OCI-LY7 (cell line): Measurements from ENCODE around the gene UAP1L1. TPM values are rescaled to one million over a fixed set of nuclear protein-coding genes. Genes with fewer than 3 reads are reported as not detected.
"Not testable (repeated sequence)": the region's sequence is repeated elsewhere in the genome, so short reads cannot be mapped to it uniquely, and the experiment has no call there.

Experiments
- BruUV-seq: library from RNA; stranded (reverse); fragments of 400-500 nt; replicated peaks from 2 replicates; lab custom pipeline; 2021; lab: Mats Ljungman, UMichigan
- CTCF ChIA-PET: fragments of 300-600 bp; sonication (Branson Sonifier 250); formaldehyde crosslinking; loops from one replicate; lab custom pipeline; 2022; ENCODE audit warnings: antibody characterized with exemption; ENCODE audit not compliant: unreplicated experiment; lab: Charles Lee
- POLR2A ChIA-PET: fragments of 300-600 bp; sonication (Branson Sonifier 250); formaldehyde crosslinking; loops from one replicate; lab custom pipeline; 2022; ENCODE audit warnings: antibody characterized with exemption; lab: Charles Lee
- DNase-seq: peaks from one replicate; pipeline ENCODE4 v3.0.0-alpha.2; 2015; ENCODE audit warnings: low spot score
- H2AFZ ChIP-seq: fragments of 200-600 bp; sonication (generic), shearing (Covaris generic); 2 replicates; pipeline ENCODE4 v1.6.1; 2014; ENCODE audit warnings: mild to moderate bottlenecking, antibody characterized with exemption, low read length, moderate library complexity
- H3K27ac ChIP-seq: fragments of 200-600 bp; sonication (generic); 2 replicates; pipeline ENCODE4 v1.5.1; 2014; ENCODE audit warnings: mixed run types, low read depth, mild to moderate bottlenecking, moderate library complexity, low read length, inconsistent platforms; ENCODE audit not compliant: poor library complexity, severe bottlenecking
- H3K36me3 ChIP-seq: fragments of 200-600 bp; sonication (generic); 2 replicates; pipeline ENCODE4 v1.6.1; 2014; ENCODE audit warnings: mild to moderate bottlenecking, antibody characterized with exemption, low read length, moderate library complexity, mixed read lengths; ENCODE audit not compliant: insufficient read depth
- H3K4me1 ChIP-seq: fragments of 200-600 bp; sonication (generic); 2 replicates; pipeline ENCODE4 v1.5.1; 2014; ENCODE audit warnings: mild to moderate bottlenecking, low read length; ENCODE audit not compliant: insufficient read depth, poor library complexity, severe bottlenecking
- H3K4me2 ChIP-seq: fragments of 200-600 bp; sonication (generic); 2 replicates; pipeline ENCODE4 v1.6.1; 2014; ENCODE audit warnings: mild to moderate bottlenecking, low read length
- H3K4me3 ChIP-seq: fragments of 200-600 bp; sonication (generic); 2 replicates; pipeline ENCODE4 v1.5.1; 2014; ENCODE audit warnings: mild to moderate bottlenecking, low read depth, low read length; ENCODE audit not compliant: poor library complexity, severe bottlenecking
- H3K79me2 ChIP-seq: fragments of 200-600 bp; sonication (generic); 2 replicates; pipeline ENCODE4 v1.6.1; 2016; ENCODE audit warnings: low read depth, mild to moderate bottlenecking, low read length, moderate library complexity, mixed read lengths; ENCODE audit not compliant: insufficient read depth
- H3K9me2 ChIP-seq: fragments of 200-600 bp; sonication (generic); 2 replicates; pipeline ENCODE4 v1.6.1; 2016; ENCODE audit warnings: mild to moderate bottlenecking, low read length, mixed read lengths; ENCODE audit not compliant: insufficient read depth
- H3K9me3 ChIP-seq: fragments of 200-600 bp; sonication (generic); 2 replicates; pipeline ENCODE4 v1.6.1; 2014; ENCODE audit warnings: mild to moderate bottlenecking, mixed run types, low read length, mixed read lengths
- H4K20me1 ChIP-seq: fragments of 200-600 bp; sonication (generic); 2 replicates; pipeline ENCODE4 v1.6.1; 2014; ENCODE audit warnings: mild to moderate bottlenecking, antibody characterized with exemption, low read length, moderate library complexity, mixed read lengths; ENCODE audit not compliant: insufficient read depth
- EZH2phosphoT487 ChIP-seq: fragments of 200-600 bp; sonication (generic); IDR thresholded peaks from 2 replicates; pipeline ENCODE4 v1.6.1; 2018; ENCODE audit warnings: low read depth, borderline replicate concordance, mild to moderate bottlenecking, mixed run types, antibody characterized with exemption, low read length, moderate library complexity, mixed read lengths
- intact Hi-C: fragments of 100-400 bp; cut with micrococcal nuclease; formaldehyde crosslinking; loops from one replicate; pipeline ENCODE4 v1.10.0; 2022; ENCODE audit not compliant: unreplicated experiment
- total RNA-seq, 2 experiments: library from RNA; depleted of rRNA in 1 of 2; stranded (reverse); fragments of >200 nt in 1 of 2; shearing (Covaris generic) in 1 of 2; gene quantifications; 2 replicates each; pipeline ENCODE4 v1.2.3, GENCODE V29; 2014 to 2022
- TF ChIP-seq, protein P1 (sequence below): fragments of 200-600 bp; sonication (generic); conservative IDR thresholded peaks from 2 replicates; pipeline ENCODE4 v1.5.1; 2014; ENCODE audit warnings: mild to moderate bottlenecking, antibody characterized with exemption, low read length, moderate library complexity, mixed read lengths

Gene UAP1L1
- total RNA-seq, 2 experiments from 2014 or later = 5.7 to 16.7 TPM

DNA sequence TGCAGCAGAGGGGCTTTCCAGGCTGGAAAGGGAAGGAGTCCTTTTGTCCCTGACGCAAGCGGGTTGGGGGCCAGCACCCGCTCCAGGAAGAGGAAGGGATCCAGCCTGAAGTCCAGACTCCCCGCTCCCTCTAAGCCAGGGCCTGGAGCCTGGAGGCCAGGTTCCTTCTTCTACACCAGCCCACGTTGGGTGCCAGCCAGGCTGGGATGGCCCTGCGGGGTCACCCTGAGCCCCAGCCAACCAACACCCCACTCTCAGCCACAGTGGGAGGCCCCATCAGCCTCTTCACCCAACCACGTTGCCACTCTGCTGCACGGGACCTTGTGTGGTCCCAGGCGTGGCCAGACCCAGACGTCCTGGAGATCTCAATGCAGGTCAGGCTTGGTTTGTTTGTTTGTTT is 44.5 kb upstream of the UAP1L1 start:
- H3K36me3 ChIP-seq = no peaks in the 10 kb centered on the region
- ChIA-PET POLR2A (no interaction called here), CTCF (no interaction called here)
- H3K4me2 ChIP-seq = no peak overlapping the region
- no peaks in the 10 kb centered on the region for H3K9me3 ChIP-seq
- H3K4me1 ChIP-seq = peaks cover 42% of the 10 kb centered on the region
- H3K4me3 ChIP-seq = no peak overlapping the region
- no peaks in the 10 kb centered on the region for H4K20me1 ChIP-seq
- no peaks in the 10 kb centered on the region for H3K9me2 ChIP-seq
- no peak for TF ChIP-seq EZH2phosphoT487
- TF ChIP-seq, protein P1, sequence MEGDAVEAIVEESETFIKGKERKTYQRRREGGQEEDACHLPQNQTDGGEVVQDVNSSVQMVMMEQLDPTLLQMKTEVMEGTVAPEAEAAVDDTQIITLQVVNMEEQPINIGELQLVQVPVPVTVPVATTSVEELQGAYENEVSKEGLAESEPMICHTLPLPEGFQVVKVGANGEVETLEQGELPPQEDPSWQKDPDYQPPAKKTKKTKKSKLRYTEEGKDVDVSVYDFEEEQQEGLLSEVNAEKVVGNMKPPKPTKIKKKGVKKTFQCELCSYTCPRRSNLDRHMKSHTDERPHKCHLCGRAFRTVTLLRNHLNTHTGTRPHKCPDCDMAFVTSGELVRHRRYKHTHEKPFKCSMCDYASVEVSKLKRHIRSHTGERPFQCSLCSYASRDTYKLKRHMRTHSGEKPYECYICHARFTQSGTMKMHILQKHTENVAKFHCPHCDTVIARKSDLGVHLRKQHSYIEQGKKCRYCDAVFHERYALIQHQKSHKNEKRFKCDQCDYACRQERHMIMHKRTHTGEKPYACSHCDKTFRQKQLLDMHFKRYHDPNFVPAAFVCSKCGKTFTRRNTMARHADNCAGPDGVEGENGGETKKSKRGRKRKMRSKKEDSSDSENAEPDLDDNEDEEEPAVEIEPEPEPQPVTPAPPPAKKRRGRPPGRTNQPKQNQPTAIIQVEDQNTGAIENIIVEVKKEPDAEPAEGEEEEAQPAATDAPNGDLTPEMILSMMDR = no peak
- H3K27ac ChIP-seq = no peak overlapping the region
- no peaks in the 10 kb centered on the region for H3K79me2 ChIP-seq
- BruUV-seq = no TSS peak
- DNase-seq = no peak
- intact Hi-C loops = no loop called here
- no peak overlapping the region for H2AFZ ChIP-seq

DNA sequence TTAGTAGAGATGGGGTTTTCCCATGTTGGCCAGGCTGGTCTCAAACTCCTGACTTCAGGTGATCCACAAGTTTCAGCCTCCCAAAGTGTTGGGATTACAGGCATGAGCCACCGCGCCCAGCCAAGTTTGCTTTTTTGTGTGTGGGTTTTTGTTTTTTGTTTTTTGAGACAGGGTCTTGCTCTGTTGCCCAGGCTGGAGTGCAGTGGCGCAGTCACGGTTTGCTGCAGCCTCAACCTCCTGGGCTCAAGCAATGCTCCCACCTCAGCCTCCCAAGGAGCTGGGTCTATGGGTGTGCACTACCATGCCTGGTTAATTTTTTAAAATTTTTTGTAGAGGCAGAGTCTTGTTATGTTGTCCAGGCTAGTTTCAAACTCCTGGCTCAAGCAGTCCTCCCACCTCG is 43.8 kb upstream of the UAP1L1 start:
- intact Hi-C loops, H3K9me2 ChIP-seq, H3K27ac ChIP-seq, H2AFZ ChIP-seq, H4K20me1 ChIP-seq, H3K36me3 ChIP-seq, CTCF ChIA-PET, POLR2A ChIA-PET, BruUV-seq, H3K4me3 ChIP-seq, H3K9me3 ChIP-seq, H3K79me2 ChIP-seq, DNase-seq, H3K4me2 ChIP-seq: not testable (repeated sequence)
- peaks cover 41% of the 10 kb centered on the region for H3K4me1 ChIP-seq

DNA sequence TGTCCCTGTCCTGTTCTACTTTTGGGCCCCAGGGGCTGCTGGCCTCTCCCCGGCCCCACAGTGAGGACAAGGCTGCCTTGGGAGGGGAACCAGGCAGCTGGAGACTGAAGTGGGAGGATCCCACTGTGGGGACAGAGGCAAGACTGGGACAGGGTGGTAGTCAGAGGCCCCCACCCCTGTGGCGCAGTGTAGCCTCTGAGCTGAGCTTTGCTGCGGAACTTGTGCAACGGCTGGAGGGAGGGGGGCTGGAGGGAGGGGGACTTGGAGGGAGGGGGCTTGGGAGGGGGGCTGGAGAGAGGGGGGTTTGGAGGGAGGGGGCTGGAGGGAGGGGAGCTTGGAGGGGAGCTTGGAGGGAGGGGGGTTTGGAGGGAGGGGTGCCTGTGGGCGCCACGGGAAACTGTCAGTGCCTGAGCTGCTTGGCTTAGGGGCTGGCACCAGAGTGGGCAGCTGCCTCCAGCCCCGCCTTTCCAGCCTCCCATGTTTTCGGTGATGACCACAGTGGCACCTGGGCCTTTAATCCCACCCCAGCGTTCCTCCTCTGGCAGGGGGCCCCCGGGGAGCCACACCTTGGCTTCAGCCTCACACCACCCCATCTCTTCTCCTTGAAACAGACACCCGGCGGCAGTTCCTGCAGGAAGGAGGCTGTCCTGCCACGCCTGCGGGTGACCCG is 43.1 kb upstream of the UAP1L1 start:
- H3K4me3 ChIP-seq = no peak overlapping the region
- no peaks in the 10 kb centered on the region for H4K20me1 ChIP-seq
- no peaks in the 10 kb centered on the region for H3K79me2 ChIP-seq
- TF ChIP-seq, protein P1 = no peak
- no peak for TF ChIP-seq EZH2phosphoT487
- no peaks in the 10 kb centered on the region for H3K36me3 ChIP-seq
- no peak overlapping the region for H3K4me2 ChIP-seq
- DNase-seq = no peak
- no peaks in the 10 kb centered on the region for H3K9me2 ChIP-seq
- H3K9me3 ChIP-seq = no peaks in the 10 kb centered on the region
- H3K4me1 ChIP-seq = peaks cover 34% of the 10 kb centered on the region
- intact Hi-C loops = no loop called here
- CTCF ChIA-PET = interaction anchor here (0.6 to 1.5 kb wide), 2 partner anchors 86 to 307 kb away, joined by 6 to 8 read pairs; no protein-coding TSS in a partner anchor
- POLR2A ChIA-PET = interaction anchor here (0.6 to 0.9 kb wide), 2 partner anchors 58 to 86 kb away, joined by 3 read pairs; no protein-coding TSS in a partner anchor
- BruUV-seq = no TSS peak
- no peak overlapping the region for H3K27ac ChIP-seq
- no peak overlapping the region for H2AFZ ChIP-seq
